GM12801 (cell line): ENCODE measurements around the gene GRM8.

Experiments
- TF ChIP-seq, protein P1 (sequence below): IDR thresholded peaks from one replicate; pipeline ENCODE4 v1.5.1; 2011; ENCODE audit warnings: control low read depth; ENCODE audit not compliant: insufficient read length; ENCODE audit errors: extremely low read depth

GRM8 gene

DNA sequence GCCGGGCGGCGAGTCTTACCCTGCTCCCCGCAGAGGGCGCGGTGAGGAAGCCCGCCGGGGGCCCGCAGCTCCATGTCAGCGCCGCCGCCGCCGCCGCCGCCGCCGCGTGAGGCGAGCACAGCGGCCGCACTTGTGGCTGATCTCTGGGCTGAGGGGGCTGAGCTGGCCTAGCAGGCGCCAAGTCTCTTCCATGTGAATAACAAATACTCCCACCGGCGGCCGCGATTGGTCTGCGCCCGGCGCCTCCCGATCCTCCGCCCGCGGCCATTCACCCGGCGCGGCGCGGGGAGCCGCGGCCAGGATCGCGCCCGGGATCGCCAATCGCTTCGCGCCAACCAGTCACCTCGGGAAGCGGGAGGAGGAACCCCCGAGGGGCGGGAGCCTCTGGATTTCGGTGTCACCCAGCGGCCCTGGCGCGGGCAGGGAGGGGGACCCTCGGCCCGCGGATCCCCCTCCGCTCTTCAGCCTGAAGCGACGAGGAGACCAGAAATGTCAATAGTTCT lies at the start of gene GRM8:
GRM8 (minus strand) TSS at position 164 of the 503 bp plus-strand sequence.
- TF ChIP-seq, protein P1, sequence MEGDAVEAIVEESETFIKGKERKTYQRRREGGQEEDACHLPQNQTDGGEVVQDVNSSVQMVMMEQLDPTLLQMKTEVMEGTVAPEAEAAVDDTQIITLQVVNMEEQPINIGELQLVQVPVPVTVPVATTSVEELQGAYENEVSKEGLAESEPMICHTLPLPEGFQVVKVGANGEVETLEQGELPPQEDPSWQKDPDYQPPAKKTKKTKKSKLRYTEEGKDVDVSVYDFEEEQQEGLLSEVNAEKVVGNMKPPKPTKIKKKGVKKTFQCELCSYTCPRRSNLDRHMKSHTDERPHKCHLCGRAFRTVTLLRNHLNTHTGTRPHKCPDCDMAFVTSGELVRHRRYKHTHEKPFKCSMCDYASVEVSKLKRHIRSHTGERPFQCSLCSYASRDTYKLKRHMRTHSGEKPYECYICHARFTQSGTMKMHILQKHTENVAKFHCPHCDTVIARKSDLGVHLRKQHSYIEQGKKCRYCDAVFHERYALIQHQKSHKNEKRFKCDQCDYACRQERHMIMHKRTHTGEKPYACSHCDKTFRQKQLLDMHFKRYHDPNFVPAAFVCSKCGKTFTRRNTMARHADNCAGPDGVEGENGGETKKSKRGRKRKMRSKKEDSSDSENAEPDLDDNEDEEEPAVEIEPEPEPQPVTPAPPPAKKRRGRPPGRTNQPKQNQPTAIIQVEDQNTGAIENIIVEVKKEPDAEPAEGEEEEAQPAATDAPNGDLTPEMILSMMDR: no peak

DNA sequence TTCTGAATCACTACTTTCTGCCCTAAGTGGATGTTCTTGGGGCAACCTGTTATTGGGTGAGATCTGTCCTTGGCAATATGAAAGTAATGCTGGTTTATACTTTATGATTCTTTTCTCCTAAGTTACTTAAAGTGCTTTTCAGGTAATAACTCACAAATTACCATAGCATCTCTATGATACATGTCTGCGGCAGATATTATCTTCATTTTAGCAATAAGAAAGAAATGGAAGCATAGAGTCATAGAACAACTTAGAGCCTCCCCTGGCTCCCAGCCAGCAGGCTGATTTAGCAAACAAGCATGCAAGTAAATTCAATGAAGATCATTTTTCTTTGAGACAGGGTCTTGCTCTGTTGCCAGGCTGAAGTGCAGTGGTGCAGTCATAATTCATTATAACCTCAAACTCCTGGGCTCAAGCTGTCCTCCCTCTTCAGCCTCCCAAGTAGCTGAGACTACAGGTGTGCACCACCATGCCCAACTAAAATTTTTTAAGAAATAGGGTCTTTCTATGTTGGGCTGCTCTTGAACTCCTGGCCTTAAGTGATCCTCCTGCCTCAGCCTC lies 38.1 kb upstream of the GRM8 start:
- TF ChIP-seq, protein P1: no peak

DNA sequence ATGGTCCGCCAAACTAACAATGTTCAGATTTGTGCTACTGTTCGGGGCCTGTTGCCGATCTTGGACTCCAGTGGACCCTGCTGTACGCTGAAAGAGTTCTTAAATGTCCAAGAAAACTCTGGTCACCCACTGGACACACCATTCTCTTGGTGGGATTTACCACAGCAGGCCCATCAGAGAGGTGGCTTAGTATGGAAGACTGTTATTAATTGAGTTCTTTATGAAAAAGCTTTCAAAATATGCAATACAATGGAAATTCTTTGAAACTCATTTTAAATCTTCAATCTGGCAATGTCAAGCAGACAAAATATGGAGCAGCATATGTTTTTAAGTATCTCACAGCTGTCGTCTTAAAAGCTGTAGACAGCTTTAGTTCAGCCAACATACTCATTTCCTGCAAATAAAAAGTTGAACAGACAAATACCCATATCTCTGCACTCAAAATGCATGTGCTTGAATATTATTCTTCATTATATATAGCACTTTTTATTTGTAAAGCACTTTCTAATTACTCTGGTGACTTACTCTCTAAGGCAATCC lies 37.4 kb upstream of the GRM8 start:
- TF ChIP-seq, protein P1: no peak

DNA sequence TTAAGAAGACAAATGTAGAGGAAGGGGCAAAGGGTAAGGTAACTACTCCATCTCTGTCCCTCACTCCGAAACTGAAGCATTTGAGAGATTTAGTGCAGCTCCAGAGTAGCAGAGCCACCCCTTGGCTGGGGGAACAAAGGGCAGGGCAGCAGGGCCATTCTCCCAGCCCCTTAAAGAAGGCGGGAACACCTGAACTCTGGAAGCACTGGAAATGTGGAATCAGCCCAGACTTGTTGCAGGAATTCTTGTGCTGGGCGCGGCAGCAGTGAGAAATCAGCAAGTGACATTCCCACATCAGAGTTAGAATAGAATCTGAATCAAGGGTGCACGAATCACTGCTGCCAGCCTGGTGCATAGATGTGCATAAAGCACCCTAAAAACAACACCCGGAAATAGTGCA lies 34.4 kb upstream of the GRM8 start:
- TF ChIP-seq, protein P1: no peak

DNA sequence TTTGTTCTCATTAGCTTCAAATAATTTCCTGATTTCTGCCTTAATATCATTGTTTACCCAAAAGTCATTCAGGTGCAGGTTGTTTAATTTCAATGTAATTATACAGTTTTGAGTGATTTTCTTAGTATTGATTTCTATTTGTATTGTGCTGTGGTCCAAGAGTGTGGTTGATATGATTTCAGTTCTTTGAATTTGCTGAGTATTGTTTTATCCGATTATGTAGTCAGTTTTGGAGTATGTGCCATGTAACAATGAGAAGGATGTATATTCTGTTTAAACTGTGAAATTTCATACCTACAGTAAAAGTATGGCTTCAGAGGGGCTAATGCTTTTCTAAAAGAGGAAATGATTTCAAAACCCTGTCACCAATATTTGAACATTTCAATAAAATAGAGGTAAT lies 17.4 kb upstream of the GRM8 start:
- TF ChIP-seq, protein P1: no peak

DNA sequence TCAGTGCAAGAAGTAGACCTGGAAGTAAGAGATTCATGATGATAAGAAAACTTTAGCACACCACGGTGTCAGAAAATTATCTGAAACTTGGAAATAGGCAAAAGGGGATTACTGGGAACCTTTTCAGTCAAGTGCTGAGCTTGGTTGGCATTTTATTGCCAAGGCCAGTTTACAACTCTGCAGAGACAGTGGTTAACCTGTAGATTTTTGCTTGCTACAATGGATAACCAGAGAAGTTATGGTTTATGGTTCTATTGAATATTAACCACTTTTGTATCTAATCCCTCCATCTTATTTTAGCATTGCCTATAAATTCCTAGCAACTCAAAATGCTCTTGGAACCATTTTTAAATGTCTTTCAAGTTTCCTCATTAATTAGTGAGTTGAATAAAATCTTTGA lies 13.3 kb upstream of the GRM8 start:
- TF ChIP-seq, protein P1: no peak

DNA sequence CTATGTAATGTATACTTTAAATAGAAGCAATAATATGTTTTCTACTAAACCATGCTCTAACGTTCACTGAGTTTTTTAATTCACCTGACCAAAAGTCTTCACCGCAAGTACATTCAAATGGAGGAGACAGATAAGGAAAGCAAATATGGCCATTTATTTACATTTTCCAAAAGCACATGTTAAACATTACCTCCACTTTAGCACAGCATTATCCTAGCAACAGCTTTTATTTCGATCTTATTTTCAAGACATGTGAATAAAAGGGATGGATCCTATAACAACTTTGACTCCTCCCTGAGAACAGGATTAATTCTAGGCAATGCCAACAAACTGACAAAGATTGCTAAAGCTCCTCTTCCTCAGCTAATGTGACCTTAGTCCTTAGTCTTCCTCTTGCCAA lies 11.5 kb upstream of the GRM8 start:
- TF ChIP-seq, protein P1: no peak
